Endometrial microvascular endothelial cells (primary cell): ENCODE data around the gene PABPN1L. TPM values are rescaled to one million over a fixed set of nuclear protein-coding genes. Genes with fewer than 3 reads are reported as not detected.

Experiments
- in situ Hi-C: cut with HindIII; loops from 2 replicates; pipeline ENCODE4 v1.10.0; 2017; ENCODE audit warnings: low sequenced_read_pairs, low pct_unique_long_range_greater_than_20kb; ENCODE audit errors: inconsistent ontology term
- total RNA-seq: library from RNA; depleted of rRNA; stranded (reverse); fragments of >200 nt; gene quantifications from one replicate; pipeline ENCODE4 v1.2.3, GENCODE V29; 2015; ENCODE audit errors: inconsistent ontology term

The PABPN1L gene
- total RNA-seq, 1 donor from 2014 or later, result not detected

- in situ Hi-C loops, result no loop called here
Measured at GRCh38 chr16:88822281-88823040, 44.0 kb downstream of the PABPN1L start.

- in situ Hi-C loops, result no loop called here
Measured at GRCh38 chr16:88821168-88821850, 45.2 kb downstream of the PABPN1L start.

- in situ Hi-C loops, result no loop called here
Measured at GRCh38 chr16:88820385-88821025, 46.0 kb downstream of the PABPN1L start.

- in situ Hi-C loops, result no loop called here
Measured at GRCh38 chr16:88819126-88819525, 47.3 kb downstream of the PABPN1L start.

GRCh38 chr16:88818575-88818874 lies 47.9 kb downstream of the PABPN1L start:
- in situ Hi-C loops, result no loop called here

GRCh38 chr16:88817785-88818574 lies 48.5 kb downstream of the PABPN1L start:
- in situ Hi-C loops, result no loop called here

- in situ Hi-C loops, result no loop called here
Measured at GRCh38 chr16:88816736-88817535, 49.5 kb downstream of the PABPN1L start.

- in situ Hi-C loops, result no loop called here
Measured at GRCh38 chr16:88815901-88816589, 50.4 kb downstream of the PABPN1L start.

GRCh38 chr16:88815227-88815626 lies 51.2 kb downstream of the PABPN1L start:
- in situ Hi-C loops, result no loop called here

GRCh38 chr16:88814144-88814502 lies 52.3 kb downstream of the PABPN1L start:
- in situ Hi-C loops, result no loop called here

Other genes with a start within 250 kb of the PABPN1L start
- gene IL17C, start 228.1 kb downstream of the PABPN1L start, total RNA-seq, result not detected
- gene CYBA, start 215.6 kb downstream of the PABPN1L start, total RNA-seq, result 159 TPM
- 28.0 TPM for gene MVD, start 203.6 kb downstream of the PABPN1L start, total RNA-seq
- gene SNAI3, start 180.2 kb downstream of the PABPN1L start, total RNA-seq, result not detected
- 32.6 TPM for gene RNF166, start 160.3 kb downstream of the PABPN1L start, total RNA-seq
- gene CTU2, start 160.2 kb downstream of the PABPN1L start, total RNA-seq, result 21.9 TPM
- gene PIEZO1, start 81.4 kb downstream of the PABPN1L start, total RNA-seq, result 383 TPM
- 21.5 TPM for gene CDT1, start 62.9 kb downstream of the PABPN1L start, total RNA-seq
- 253 TPM for gene APRT, start 54.7 kb downstream of the PABPN1L start, total RNA-seq
- gene GALNS, start 9.7 kb downstream of the PABPN1L start, total RNA-seq, result 34.7 TPM
- 54.1 TPM for gene TRAPPC2L, start 9.5 kb downstream of the PABPN1L start, total RNA-seq
- not detected for gene CBFA2T3, start 110.5 kb upstream of the PABPN1L start, total RNA-seq
- 29.0 TPM for gene ACSF3, start 227.2 kb upstream of the PABPN1L start, total RNA-seq